HL-60 (cell line): ENCODE data around the gene CTTNBP2NL.
A peak's percentile ranks its signal among the peaks of the same experiment; 100 is the strongest.

Experiments used
- DNase-seq, 2 experiments: peaks; one replicate each; pipeline ENCODE4 v3.0.0-alpha.2; 2010 to 2020; ENCODE audit warnings: low read depth in 1 of 2, low spot score in 1 of 2
- H3K27ac ChIP-seq: fragments of 250-450 bp; sonication (Bioruptor Pico); replicated peaks from 2 replicates; pipeline ENCODE4 v1.5.1; 2020; ENCODE audit warnings: mild to moderate bottlenecking, moderate library complexity
- H3K27me3 ChIP-seq: fragments of 250-450 bp; sonication (Bioruptor Pico); 2 replicates; pipeline ENCODE4 v1.5.1; 2021; ENCODE audit warnings: mild to moderate bottlenecking, moderate library complexity; ENCODE audit not compliant: insufficient read depth, poor library complexity, severe bottlenecking
- H3K4me3 ChIP-seq: replicated peaks from 2 replicates; pipeline ENCODE4 v1.5.1; 2011; ENCODE audit warnings: mild to moderate bottlenecking, control low read depth, low read length; ENCODE audit not compliant: insufficient read depth
- GABPA ChIP-seq: IDR thresholded peaks from 2 replicates; pipeline ENCODE4 v1.6.1; 2012; ENCODE audit warnings: low read depth
- POLR2AphosphoS5 ChIP-seq: IDR thresholded peaks from 2 replicates; pipeline ENCODE4 v1.6.1; 2012; ENCODE audit warnings: low read depth
- SPI1 ChIP-seq: IDR thresholded peaks from 2 replicates; pipeline ENCODE4 v1.6.1; 2012; ENCODE audit warnings: low read depth, mild to moderate bottlenecking, borderline replicate concordance
- TF ChIP-seq, protein P1 (sequence below): IDR thresholded peaks from one replicate; pipeline ENCODE4 v1.5.1; 2011; ENCODE audit warnings: low read length, control low read depth, inconsistent platforms; ENCODE audit not compliant: insufficient read depth
- TF ChIP-seq, protein P2 (sequence below): IDR thresholded peaks from 2 replicates; pipeline ENCODE4 v1.6.1; 2012; ENCODE audit warnings: low read depth; ENCODE audit not compliant: insufficient replicate concordance

CTTNBP2NL gene

DNA sequence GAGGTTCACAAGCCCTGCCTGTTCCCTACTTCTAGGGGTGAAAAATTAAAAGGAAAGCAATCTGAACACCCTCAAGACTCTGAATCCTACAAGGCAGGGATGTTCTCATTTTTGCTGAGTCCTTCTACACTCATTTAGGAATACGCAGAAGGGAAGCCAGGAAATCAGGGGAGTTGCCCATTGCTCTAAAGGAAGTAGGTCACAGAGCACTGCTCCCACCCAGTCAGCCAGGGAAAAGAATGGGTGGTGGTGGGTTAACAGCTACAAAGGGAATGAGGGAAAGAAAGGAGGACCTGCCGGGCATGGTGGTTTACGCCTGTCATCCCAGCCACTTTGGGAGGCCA lies 2.4 kb upstream of the CTTNBP2NL start:
- H3K4me3 ChIP-seq, result 0 out of 2 replicates have a peak overlapping the region, but pooled peaks have one; percentile 2
- TF ChIP-seq POLR2AphosphoS5, result no peak
- TF ChIP-seq, protein P1, sequence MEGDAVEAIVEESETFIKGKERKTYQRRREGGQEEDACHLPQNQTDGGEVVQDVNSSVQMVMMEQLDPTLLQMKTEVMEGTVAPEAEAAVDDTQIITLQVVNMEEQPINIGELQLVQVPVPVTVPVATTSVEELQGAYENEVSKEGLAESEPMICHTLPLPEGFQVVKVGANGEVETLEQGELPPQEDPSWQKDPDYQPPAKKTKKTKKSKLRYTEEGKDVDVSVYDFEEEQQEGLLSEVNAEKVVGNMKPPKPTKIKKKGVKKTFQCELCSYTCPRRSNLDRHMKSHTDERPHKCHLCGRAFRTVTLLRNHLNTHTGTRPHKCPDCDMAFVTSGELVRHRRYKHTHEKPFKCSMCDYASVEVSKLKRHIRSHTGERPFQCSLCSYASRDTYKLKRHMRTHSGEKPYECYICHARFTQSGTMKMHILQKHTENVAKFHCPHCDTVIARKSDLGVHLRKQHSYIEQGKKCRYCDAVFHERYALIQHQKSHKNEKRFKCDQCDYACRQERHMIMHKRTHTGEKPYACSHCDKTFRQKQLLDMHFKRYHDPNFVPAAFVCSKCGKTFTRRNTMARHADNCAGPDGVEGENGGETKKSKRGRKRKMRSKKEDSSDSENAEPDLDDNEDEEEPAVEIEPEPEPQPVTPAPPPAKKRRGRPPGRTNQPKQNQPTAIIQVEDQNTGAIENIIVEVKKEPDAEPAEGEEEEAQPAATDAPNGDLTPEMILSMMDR, result no peak
- no peak for TF ChIP-seq GABPA
- no peak for TF ChIP-seq SPI1
- TF ChIP-seq, protein P2, sequence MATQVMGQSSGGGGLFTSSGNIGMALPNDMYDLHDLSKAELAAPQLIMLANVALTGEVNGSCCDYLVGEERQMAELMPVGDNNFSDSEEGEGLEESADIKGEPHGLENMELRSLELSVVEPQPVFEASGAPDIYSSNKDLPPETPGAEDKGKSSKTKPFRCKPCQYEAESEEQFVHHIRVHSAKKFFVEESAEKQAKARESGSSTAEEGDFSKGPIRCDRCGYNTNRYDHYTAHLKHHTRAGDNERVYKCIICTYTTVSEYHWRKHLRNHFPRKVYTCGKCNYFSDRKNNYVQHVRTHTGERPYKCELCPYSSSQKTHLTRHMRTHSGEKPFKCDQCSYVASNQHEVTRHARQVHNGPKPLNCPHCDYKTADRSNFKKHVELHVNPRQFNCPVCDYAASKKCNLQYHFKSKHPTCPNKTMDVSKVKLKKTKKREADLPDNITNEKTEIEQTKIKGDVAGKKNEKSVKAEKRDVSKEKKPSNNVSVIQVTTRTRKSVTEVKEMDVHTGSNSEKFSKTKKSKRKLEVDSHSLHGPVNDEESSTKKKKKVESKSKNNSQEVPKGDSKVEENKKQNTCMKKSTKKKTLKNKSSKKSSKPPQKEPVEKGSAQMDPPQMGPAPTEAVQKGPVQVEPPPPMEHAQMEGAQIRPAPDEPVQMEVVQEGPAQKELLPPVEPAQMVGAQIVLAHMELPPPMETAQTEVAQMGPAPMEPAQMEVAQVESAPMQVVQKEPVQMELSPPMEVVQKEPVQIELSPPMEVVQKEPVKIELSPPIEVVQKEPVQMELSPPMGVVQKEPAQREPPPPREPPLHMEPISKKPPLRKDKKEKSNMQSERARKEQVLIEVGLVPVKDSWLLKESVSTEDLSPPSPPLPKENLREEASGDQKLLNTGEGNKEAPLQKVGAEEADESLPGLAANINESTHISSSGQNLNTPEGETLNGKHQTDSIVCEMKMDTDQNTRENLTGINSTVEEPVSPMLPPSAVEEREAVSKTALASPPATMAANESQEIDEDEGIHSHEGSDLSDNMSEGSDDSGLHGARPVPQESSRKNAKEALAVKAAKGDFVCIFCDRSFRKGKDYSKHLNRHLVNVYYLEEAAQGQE, result no peak
- H3K27ac ChIP-seq, result no peak overlapping the region
- no peak for DNase-seq
- peaks cover 13% of the 10 kb centered on the region for H3K27me3 ChIP-seq

DNA sequence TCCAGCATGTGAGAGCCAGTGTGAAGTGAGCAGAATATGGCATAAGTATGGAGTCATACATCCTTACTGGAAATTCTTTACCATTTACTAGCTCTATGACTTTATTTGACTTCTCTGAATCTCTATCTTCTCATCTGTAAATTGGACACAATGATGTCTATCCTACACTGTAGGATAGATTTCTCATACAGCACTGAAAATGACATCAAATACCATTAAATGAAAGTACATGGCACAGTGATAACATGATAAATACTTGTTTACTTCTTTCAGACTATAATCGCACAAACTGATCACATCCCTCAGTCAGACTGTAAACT lies 1.3 kb upstream of the CTTNBP2NL start:
- Histone ChIP-seq H3K4me3 (peak overlapping the region; percentile 17), H3K27me3 (peaks cover 13% of the 10 kb centered on the region), H3K27ac (no peak overlapping the region)
- TF ChIP-seq GABPA (no peak), SPI1 (no peak), POLR2AphosphoS5 (no peak)
- TF ChIP-seq, protein P2, result no peak
- TF ChIP-seq, protein P1, result no peak
- DNase-seq, result no peak

DNA sequence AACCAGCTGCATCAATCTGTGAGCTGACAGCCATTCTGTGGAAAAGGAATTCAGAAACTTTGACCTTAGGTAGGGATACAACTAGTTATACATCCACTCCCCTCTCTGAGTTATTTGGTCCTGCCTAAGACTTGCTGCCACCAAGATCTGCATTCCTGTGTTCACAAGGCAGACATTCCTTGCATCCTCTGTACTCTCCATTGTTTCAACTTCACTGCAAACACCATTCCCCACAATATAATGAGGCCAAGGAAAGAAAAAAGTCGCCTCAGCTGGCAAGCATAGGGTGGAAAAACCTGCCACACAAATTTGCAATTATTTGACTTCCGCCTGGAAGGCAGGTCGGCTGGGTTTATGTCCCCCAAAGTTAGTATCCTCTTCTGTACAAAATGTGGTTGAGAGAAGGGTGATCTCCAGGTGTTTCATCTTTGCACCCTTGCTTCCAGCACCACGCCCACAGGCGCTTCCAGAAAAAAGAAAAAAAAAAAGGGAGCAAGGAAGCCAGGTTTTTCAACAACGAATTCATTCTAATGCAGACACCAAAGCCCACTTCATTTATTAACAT lies 676 bp upstream of the CTTNBP2NL start:
- TF ChIP-seq, protein P2, result no peak
- no peak for TF ChIP-seq SPI1
- TF ChIP-seq, protein P1, result no peak
- no peak for TF ChIP-seq POLR2AphosphoS5
- TF ChIP-seq GABPA, result no peak
- no peak for DNase-seq
- Histone ChIP-seq H3K27me3 (peaks cover 13% of the 10 kb centered on the region), H3K27ac (no peak overlapping the region), H3K4me3 (peak overlapping the region; percentile 100)
